Type B pancreatic cell (in vitro differentiated cells): ENCODE measurements around the gene MYLK3. TPM values are rescaled to one million over a fixed set of nuclear protein-coding genes. Genes with fewer than 3 reads are reported as not detected.

Experiments
- DNase-seq: peaks from one replicate; pipeline ENCODE4 v3.0.0; 2021; ENCODE audit warnings: mixed read lengths; ENCODE audit not compliant: unreplicated experiment; ENCODE audit errors: extremely low spot score
- H3K27ac Mint-ChIP-seq: 2 replicates; pipeline ENCODE4 v1.8.0; 2021; ENCODE audit warnings: mild to moderate bottlenecking, mixed read lengths
- H3K27me3 Mint-ChIP-seq: 2 replicates; pipeline ENCODE4 v1.8.0; 2021; ENCODE audit warnings: mixed read lengths
- H3K36me3 Mint-ChIP-seq: 2 replicates; pipeline ENCODE4 v1.8.0; 2021; ENCODE audit warnings: mixed read lengths
- H3K4me1 Mint-ChIP-seq: one replicate; pipeline ENCODE4 v1.8.0; 2021; ENCODE audit warnings: mixed read lengths; ENCODE audit not compliant: unreplicated experiment
- H3K4me3 Mint-ChIP-seq: 2 replicates; pipeline ENCODE4 v1.8.0; 2021; ENCODE audit warnings: mild to moderate bottlenecking, mixed read lengths
- H3K9me3 Mint-ChIP-seq: 2 replicates; pipeline ENCODE4 v1.8.0; 2021; ENCODE audit warnings: mixed read lengths
- total RNA-seq: library from RNA; stranded (reverse); gene quantifications from 2 replicates; pipeline ENCODE4 v1.2.1, GENCODE V29; 2021; ENCODE audit warnings: low replicate concordance
- TF ChIP-seq, protein P1 (sequence below): fragments of 200-600 bp; sonication (generic); conservative IDR thresholded peaks from 2 replicates; pipeline ENCODE4 v1.5.0; 2021; ENCODE audit warnings: antibody characterized with exemption, mild to moderate bottlenecking

MYLK3 gene
- total RNA-seq, 1 donor from 2014 or later, result 0.82 TPM

DNA sequence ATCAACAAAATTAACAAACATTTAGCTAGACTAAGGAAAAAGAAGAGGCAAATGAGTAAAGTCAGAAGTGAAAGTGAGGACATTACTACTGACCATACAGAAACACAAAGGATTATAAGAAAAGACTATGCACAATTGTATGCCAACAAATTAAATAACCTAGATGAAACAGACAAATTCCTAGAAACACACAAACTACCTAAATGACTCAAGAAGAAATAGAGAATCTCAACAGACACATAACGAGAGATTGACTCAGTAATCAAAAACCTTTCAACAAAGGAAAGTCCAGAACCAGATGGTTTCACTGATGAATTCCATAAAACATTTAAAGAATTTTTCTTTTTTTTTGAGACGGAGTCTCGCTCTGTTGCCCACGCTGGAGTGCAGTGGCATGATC lies 35.7 kb upstream of the MYLK3 start:
- peaks cover 6% of the 10 kb centered on the region for H3K9me3 Mint-ChIP-seq
- no peaks in the 10 kb centered on the region for H3K27me3 Mint-ChIP-seq
- peaks cover 5% of the 10 kb centered on the region for H3K4me1 Mint-ChIP-seq
- H3K4me3 Mint-ChIP-seq, result no peak overlapping the region
- no peak overlapping the region for H3K27ac Mint-ChIP-seq
- DNase-seq, result no peak
- TF ChIP-seq, protein P1, sequence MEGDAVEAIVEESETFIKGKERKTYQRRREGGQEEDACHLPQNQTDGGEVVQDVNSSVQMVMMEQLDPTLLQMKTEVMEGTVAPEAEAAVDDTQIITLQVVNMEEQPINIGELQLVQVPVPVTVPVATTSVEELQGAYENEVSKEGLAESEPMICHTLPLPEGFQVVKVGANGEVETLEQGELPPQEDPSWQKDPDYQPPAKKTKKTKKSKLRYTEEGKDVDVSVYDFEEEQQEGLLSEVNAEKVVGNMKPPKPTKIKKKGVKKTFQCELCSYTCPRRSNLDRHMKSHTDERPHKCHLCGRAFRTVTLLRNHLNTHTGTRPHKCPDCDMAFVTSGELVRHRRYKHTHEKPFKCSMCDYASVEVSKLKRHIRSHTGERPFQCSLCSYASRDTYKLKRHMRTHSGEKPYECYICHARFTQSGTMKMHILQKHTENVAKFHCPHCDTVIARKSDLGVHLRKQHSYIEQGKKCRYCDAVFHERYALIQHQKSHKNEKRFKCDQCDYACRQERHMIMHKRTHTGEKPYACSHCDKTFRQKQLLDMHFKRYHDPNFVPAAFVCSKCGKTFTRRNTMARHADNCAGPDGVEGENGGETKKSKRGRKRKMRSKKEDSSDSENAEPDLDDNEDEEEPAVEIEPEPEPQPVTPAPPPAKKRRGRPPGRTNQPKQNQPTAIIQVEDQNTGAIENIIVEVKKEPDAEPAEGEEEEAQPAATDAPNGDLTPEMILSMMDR, result no peak
- no peaks in the 10 kb centered on the region for H3K36me3 Mint-ChIP-seq

DNA sequence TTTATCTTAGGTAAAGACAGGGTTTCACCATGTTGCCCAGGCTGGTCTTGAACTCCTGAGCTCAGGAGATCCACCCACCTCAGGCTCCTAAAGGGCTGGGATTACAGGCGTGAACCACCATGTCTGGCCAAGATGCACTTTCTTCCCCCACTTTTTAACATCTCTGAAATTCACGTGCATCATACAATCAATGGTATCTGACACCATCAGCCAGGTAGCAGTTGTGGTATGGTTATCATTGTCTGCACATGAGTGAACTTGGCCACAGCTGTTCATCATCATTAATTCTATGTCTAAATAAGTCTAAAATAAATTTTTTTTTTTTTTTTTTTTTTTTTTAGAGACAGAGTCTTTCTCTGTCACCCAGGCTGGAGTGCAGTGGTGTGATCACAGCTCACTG lies 34.2 kb upstream of the MYLK3 start:
- TF ChIP-seq, protein P1, result no peak
- H3K4me3 Mint-ChIP-seq, result no peak overlapping the region
- no peaks in the 10 kb centered on the region for H3K36me3 Mint-ChIP-seq
- no peak overlapping the region for H3K27ac Mint-ChIP-seq
- no peak for DNase-seq
- peaks cover 6% of the 10 kb centered on the region for H3K9me3 Mint-ChIP-seq
- peaks cover 5% of the 10 kb centered on the region for H3K4me1 Mint-ChIP-seq
- H3K27me3 Mint-ChIP-seq, result no peaks in the 10 kb centered on the region

DNA sequence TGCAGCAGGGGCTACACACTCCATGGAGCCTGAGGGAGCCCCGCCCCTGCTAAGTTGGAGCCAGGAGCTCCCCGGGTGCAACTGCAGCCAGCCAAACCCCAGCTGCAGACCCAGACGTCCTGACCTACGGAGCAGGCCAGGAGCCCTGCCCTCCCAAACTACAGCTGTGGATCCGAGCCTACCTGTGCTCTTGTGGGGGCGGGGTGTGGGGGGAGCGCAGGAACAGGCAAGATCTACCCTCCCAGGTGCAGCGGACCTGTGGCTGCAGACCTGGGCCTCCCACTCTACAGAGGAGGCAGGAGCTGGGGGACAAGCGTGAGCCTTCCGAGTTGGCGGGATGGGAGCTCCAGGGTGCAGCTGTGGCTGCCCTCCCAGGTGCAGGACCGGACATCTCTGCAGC lies 29.7 kb upstream of the MYLK3 start:
- Mint-ChIP-seq H3K4me1 (no peaks in the 10 kb centered on the region), H3K36me3 (no peaks in the 10 kb centered on the region), H3K9me3 (no peaks in the 10 kb centered on the region), H3K4me3 (no peak overlapping the region), H3K27ac (no peak overlapping the region), H3K27me3 (no peaks in the 10 kb centered on the region)
- TF ChIP-seq, protein P1, result no peak
- no peak for DNase-seq

DNA sequence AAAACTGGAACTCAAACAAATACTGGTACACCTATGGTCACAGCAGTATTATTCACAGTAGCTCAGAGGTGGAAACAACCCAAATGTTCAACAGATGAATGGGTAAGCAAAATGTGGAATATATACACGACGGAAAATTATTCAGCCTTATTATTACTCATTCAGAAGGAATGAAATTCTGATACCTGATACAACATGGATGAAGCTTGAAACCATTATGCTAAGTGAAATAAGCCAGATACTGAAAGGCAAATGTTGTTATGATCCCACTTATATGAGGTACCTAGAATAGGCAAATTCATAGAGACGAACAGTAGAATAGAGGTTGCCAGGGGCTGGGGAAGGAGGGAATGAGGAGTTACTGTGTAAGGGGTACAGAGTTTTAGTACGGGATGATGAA lies 27.1 kb upstream of the MYLK3 start:
- no peaks in the 10 kb centered on the region for H3K4me1 Mint-ChIP-seq
- no peak overlapping the region for H3K27ac Mint-ChIP-seq
- no peak for DNase-seq
- no peaks in the 10 kb centered on the region for H3K27me3 Mint-ChIP-seq
- no peak overlapping the region for H3K4me3 Mint-ChIP-seq
- TF ChIP-seq, protein P1, result no peak
- no peaks in the 10 kb centered on the region for H3K36me3 Mint-ChIP-seq
- no peaks in the 10 kb centered on the region for H3K9me3 Mint-ChIP-seq

DNA sequence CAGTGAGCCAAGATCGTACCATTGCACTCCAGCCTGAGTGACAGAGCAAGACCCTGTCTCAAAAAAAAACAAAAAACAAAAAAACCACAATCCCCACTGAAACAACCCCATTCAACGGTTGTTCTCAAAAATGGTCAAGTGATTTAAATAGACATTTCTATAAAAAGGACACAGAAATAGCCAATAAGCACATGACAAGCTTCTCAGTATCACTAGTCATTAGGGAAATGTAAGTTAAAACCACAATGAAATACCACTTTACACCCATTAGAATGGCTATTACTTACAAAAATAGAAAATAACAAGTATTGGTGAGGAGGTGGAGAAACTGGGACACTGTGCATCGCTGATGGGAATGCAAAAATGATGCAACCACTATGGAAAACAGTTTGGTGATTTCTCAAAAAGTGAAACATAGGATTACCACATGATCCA lies 26.6 kb upstream of the MYLK3 start:
- TF ChIP-seq, protein P1, result no peak
- Mint-ChIP-seq H3K9me3 (no peaks in the 10 kb centered on the region), H3K4me1 (no peaks in the 10 kb centered on the region), H3K27me3 (no peaks in the 10 kb centered on the region), H3K4me3 (no peak overlapping the region), H3K27ac (no peak overlapping the region), H3K36me3 (no peaks in the 10 kb centered on the region)
- no peak for DNase-seq

DNA sequence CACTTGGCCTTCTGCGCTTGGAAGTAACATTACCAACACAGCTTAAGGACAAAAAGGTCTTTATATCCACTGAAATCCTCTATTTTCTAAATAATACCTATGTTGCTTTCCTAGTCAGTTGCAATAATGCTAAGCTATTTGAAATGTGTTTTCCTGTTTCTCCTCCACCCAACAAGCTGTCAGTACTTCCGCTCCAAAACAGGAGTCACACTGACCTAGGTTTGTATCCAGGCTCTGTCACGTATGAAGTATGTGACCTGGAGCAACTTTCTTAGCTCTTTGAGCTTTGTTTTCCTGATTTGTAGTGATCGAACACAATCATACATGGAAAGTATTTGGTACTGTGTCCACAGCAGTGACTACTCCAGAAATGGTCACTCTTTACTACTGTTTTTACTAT lies 24.3 kb upstream of the MYLK3 start:
- peak; percentile 4 for DNase-seq
- Mint-ChIP-seq H3K9me3 (no peaks in the 10 kb centered on the region), H3K27me3 (no peaks in the 10 kb centered on the region), H3K4me1 (no peaks in the 10 kb centered on the region), H3K27ac (no peak overlapping the region), H3K36me3 (no peaks in the 10 kb centered on the region), H3K4me3 (no peak overlapping the region)
- TF ChIP-seq, protein P1, result no peak
